NK-92 (cell line): Measurements from ENCODE around the gene KLF18.
"Not testable (repeated sequence)": the region's sequence is repeated elsewhere in the genome, so short reads cannot be mapped to it uniquely, and the experiment has no call there.

Experiments used
- DNase-seq: peaks from one replicate; lab custom pipeline; 2025; ENCODE audit not compliant: unreplicated experiment; lab: John Stamatoyannopoulos, UW

KLF18 gene

DNA sequence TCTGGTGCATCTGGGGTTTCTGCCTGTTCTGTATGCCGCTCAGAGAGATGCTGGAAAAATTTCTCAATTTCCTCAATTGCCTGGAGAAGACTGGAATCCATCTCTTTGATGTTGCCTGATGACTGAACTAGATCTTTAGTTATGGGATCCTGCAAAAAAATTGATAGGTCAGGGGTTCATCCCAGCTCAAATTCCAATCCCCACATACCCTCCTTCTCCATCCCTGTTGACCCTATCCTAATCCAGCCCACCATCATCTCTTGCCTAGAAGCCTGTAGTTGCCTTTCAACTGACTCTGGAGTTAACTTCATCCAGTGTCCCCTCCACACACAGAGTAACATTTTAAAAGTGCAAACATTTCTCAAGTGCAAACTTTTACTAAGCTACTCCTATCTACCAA lies at the start of gene KLF18:
Gene KLF18 (minus strand): TSS at position 101 of the 400 bp plus-strand sequence. CDS start 0 bp downstream, at position 101.
- DNase-seq = no peak

DNA sequence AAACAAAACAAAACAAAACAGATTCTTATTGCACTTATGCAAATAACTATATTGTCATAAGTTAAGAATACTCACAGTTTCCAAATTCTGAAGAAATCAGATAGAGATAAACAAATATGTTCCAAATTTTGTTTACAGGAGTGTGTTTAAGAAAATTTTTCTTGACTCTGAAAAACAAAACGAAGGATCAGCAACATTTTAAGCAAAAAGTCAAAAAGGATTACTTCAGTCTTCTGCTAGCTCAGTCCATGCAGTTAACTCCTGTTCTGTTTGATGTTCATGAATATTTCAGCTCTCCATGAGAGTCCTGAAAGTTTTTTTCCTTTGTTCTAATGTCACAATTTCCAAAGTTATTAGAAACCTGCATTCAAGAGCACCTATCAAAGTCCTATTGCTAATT lies 33.2 kb upstream of the KLF18 start:
- no peak for DNase-seq

DNA sequence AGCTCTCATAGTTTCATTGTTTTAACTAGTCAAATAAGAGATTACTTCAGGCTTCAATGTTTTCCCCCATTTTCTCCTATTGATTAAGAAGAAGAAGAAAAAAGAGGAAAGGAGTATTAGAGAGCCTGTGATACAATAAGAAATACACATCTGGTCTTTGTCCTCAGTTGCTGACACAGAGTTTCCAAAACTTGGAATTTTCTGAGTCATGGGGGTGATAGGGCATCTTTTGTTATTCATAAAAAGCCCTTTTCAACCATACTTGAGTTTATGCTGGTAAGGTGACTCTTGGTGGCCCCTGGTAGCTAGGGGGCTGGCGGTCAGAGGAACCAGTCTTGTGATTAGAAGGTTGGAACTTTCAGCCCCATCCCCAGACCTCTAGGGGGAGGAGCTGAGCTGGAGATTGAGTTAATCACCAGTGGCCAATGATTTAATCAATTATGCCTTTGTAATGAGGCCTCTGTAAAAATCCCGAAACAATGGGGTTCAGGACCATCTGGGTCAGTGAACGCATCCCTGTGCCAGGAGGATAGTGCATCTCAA lies 28.9 kb upstream of the KLF18 start:
- no peak for DNase-seq

DNA sequence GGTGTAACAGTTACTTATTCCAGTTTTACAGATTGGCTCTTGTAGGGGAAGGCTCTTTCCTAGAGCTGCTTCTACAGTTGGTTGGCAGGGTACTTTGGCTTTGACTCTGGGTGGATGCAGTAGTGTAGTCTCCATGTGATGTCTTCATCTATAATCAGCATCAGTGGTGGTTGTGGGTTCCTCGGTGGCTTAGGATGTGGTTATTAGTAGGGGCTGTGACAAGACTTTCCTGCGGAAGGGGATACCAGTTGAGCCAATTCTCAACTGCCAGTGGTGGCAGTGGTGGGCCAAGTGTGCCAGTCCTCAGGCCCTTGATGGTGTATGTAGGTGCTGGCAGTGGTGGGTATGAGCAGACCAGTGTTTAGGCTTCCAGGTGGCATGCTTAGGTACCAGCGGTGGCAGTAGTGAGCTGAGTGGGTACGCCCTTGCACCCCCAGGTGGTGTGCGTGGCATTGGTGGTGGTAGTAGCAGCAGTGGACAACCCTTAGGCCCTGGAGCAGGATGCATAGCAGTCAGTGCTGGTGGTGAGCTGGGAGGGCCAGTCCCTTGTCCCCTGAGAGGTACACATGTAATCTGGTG lies 27.2 kb upstream of the KLF18 start:
- DNase-seq = no peak

DNA sequence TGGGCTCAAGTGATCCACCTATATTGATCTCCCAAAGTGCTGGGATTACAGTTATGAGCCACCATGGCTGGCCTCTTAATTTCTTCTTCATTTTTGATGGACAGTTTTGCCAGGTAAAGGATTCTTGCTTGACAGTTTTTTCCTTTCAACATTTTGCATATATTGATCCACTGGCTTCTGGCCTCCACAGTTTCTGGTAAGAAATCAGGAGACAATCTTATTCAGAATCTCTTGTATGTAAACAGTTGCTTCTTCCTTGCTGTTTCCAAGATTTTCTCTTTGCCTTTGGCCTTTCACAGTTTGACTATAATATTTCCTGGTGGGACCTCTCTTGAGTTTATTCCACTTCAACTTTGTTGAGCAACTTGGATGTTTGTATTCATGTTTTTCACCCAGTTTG lies 20.1 kb upstream of the KLF18 start:
- no peak for DNase-seq

DNA sequence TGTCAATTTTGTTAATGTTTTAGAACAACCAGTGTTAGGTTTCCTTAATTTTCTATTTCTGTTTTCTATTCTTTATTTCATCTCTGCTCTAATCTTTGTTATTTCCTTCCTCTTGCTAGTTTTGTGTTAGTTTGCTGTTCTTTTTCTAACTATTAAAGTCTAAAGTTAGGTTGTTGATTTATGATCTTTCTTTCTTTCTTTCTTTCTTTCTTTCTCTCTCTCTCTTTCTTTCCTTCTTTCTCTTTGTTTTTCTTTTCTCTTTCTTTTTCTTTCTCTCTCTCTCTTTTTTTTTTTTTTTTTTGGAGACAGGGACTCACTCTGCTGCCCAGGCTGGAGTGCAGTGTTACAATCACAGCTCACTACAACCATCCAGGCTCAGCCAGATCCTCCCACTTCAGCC lies 17.4 kb upstream of the KLF18 start:
- DNase-seq = no peak

DNA sequence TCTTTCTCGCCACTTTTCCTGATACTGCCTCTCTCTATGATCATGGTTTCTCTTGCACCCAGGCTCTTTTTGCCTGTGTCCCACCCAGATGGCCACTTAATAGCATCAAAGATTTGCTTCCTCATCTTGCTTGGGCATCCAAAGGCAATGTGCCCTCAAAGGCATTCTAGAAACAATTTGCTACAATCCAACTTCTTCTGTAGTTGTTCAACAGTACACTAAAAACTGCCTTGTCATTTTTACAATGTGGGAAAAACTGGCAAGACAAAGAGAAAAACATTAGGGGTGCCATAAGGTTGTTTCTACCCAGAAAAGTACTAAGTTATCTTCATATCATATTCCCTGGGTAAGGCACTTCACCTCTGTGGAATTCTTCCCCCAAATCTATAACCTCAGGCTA lies 16.5 kb upstream of the KLF18 start:
- DNase-seq = no peak

DNA sequence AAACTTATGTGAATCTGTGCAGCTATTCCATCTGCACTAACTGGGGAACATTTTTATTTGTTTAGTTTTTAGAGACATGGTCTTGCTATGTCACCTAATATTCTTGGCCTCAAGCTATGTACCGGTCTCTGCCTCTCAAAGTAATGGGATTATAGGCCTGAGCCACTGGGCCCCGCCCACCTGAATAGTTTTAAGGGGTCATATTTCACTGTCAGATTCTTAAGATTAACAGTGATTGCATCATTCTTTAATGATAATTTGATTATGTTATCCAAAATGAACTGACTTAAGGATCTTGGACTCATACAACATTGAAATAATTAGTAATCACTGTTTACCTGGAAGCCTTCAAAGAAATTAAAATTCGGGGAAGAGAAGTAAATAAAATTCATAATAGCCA lies 12.6 kb upstream of the KLF18 start:
- no peak for DNase-seq

DNA sequence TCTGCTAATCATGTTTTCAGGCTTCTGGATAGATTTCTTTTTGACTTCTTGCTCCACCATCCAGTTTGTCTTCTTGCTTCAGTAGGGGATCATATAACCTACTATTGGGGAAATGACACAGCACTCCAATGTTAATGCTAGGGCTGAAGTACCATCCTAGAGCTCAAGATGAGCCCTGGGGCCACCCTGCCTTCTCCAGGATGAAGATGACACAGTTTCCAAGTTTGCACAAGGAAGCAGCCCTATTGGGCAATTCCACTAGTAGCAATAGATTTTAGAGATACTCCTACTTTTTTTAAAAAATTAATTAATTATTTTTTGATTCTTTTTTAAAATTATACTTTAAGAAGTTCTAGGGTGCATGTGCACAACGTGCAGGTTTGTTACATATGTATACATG lies 11.3 kb upstream of the KLF18 start:
- no peak for DNase-seq

DNA sequence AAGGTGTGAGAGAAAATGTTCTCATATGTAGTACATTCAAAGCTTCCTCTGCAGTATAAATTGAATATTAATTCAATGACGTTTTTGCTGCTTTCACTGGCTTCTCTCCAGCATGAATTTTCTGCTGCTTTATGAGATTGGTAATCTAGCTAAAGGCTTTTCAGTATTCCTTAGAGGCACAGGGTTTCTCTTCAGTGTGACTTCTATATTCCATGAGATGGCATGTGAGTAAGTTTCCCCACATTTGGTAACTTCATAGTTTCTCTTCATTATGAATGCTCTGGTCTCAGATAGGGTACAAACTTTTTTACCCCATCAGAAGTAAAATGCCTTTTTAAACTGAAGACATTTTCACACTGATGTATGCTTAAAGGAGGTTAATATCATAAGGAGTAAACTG lies 10.4 kb upstream of the KLF18 start:
- no peak for DNase-seq

DNA sequence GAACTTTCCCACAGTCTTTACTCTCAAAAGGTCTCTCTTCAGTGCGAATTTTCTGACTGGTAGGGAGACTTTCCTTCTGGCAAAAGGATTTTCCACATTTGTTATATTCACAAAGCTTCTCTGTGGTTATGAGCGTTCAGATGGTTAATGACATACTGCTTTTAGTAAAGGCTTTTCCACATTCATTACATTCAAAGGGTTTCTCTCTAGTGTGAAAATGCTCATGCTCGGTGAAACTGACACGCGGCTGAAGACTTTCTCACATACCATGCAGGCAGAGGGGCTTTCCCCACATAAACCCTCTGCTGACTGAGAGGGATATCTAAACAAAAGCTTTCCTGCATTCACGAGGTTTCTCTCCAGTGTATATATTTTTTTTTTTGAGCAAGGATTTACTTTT lies 9.9 kb upstream of the KLF18 start:
- DNase-seq = no peak

DNA sequence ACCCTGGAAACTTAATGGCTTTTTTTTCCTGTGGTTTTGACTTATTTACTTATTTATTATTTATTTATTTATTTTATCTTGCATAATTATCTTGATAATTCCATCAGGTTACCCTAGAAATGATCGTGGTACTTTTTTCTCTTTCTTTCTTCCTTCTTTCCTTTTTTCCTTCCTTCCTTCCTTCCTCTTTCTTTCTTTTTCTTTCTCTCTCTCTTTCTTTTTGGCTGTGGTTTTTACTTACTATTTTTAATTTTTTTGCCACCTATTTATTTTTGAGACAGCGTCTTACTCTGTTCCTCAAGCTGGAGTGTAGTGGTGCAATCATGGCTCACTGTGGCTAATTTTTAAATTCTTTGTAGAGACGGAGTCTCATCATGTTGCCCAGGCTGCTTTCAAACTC lies 6.2 kb upstream of the KLF18 start:
- DNase-seq = no peak

DNA sequence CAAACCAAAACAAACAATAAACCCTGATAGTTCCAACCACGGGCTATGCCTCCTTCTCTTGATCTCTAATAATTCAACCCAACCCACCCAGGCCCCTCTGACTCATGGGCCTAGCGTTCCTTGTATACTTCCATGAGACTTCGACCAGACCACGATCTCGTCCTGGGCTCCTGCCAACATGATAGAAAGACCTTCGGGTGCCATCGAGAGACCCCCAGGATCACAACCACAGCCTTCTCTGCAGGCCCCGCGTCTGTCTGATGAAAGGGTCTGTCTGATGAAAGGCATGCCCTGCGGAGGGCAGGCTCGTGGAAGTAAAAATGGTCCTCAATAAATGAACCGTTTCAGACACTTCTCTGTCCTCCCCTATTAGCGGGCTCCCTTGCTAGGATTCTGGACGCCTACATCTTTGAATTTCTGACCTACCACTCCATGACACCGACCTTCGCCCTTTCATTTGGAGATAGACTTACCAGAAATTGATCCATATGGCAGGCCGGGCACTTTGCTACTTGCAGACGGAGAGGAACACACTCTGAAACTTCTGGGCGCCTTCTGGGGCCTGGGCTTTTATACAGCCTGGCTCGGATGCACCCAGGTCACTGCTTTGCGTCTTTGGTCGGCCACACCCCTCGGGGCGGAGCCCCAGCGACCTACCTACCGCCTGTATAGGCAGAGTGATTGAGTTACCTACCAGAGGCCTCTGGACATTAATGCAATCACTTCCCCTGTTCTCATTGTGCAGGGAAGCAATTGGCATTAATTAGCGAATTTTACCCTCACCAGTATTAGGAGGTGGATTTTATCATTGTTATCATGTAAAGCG lies 5.3 kb upstream of the KLF18 start:
- no peak for DNase-seq

DNA sequence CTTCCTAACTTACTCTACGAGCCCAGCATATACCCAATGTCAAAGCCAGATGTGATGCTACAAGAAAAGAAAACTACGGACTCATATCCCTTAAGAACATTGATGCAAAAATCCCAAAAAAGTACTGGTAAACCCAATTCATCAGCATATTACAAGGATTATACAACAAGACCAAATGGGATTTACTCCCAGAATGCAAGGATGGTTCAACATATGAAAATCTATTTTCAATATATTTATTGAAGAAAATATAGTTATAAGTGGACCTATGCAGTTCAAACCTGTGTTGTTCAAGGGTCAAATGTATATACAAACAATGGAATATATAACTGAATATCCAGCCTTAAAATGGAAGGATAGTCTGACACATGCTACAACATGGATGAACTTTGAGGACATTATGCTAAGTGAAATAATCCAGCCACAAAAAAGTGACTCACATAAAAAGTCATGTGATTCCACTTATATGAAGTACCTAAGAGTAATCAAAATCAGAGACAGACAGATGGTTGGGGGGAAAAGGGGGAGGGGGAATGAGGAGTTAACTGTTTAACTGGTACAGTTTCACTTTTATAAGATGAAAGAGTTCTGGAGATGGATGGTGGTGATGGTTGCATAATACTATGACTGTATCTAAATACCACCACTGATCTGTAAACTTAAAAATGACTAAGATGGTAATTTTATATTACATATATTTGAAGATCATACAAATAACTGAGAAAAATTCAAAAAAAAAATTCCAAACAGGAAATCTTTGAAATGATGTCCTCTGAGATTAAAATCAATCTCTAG lies 3.7 kb upstream of the KLF18 start:
- no peak for DNase-seq

DNA sequence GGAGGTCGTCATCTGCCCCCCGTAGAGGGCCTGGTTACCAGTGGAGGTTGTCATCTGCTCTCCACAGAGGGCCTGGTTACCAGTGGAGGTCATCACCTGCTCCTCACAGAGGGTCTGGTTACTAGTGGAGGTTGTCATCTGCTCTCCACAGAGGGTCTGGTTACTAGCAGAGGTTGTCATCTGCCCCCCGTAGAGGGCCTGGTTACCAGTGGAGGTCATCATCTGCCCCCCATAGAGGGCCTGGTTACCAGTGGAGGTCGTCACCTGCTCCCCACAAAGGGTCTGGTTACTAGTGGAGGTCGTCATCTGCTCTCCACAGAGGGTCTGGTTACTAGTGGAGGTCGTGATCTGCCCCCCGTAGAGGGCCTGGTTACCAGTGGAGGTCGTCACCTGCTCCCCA lies 1.9 kb downstream of the KLF18 start:
- DNase-seq = not testable (repeated sequence)

DNA sequence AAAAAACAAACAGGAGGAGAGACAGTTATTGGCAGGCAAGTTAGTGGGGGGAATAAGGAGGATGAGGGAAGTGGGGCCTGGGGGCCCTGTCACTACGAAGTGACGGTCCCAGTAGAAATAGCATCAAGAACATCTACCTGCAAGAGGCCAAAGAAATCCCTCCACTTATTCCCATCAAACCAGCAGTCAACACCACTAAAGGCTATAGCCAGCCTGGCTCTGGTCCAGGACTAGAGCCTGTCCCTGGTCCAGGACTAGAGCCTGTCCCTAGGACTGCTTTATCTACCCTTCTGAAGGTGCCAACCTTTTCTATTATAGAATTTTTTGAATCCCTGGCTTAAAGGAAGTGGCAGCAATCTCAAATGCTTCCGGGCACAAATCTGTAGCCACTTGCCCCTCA lies 3.2 kb downstream of the KLF18 start:
- no peak for DNase-seq

DNA sequence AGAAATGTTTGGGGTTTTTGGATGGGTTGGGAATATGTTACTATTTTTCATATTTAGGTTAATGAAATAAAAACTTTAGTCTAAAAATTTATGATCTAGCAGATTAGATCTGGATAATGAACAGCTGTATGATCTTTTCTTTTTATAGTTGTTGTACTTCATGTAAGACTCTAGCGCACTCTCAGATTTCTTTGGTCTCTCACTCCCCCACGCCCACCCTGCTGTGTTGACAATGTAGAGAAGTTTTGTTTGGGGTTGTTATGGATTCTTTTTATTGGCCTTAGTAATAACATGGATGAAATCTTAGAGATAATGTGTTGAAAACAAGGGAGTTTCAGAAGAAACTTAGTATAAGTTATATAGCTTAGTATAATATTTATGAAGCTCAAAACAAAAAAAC lies 5.5 kb downstream of the KLF18 start:
- no peak for DNase-seq

DNA sequence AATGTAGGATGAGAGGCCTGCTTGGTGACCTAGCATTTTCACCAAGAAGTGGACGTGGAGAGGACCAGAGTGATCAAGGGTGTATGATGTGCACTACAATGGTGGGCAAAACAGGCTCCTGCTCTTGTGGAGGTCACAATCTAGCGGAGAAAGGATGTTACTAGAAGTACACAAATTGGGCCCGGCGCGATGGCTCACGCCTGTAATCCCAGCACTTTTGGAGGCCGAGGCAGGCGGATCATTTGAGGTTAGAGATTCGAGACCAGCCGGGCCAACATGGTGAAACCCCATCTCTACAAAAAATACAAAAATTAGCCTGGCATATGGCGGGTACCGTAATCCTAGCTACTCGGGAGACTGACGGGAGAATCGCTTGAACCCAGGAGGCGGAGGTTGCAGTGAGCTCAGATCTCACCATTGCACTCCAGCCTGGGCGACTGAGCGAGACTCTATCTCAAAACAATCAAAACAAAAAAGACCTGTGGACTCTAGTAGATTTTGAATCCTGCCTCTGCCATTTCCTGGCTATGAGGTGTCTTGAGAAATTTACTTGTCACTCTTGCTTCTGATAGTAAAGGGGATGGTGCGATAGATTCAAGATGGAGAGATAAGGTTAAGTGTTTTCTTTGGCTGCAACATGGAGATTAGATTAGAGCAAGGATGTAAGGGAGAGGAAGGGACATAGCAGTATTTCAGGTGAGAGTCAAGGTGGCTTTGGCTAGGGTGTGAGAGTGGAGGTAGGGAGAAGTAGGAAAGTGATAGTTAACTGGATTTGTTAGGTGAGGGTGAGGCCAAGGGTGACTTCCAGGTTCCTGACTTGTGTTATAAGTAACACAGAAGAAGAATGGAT lies 7.1 kb downstream of the KLF18 start:
- no peak for DNase-seq

DNA sequence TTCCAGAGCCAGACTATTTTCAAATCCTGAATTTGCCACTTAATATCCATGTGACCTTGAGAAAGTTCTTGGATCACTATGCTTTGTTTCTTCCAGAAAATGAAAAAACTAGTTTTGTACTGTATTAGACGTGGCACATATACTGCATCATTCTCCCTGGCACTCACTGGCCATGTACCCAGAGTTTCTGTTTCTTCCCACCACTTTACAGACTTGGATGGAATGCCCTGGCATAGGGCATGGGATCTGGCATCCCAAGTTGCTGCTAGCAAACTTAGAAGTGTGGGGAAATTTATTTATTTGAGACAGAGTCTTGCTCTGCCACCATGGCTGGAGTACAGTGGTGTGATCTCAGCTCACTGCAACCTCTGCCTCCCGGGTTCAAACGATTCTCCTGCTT lies 10.0 kb downstream of the KLF18 start:
- DNase-seq = no peak

DNA sequence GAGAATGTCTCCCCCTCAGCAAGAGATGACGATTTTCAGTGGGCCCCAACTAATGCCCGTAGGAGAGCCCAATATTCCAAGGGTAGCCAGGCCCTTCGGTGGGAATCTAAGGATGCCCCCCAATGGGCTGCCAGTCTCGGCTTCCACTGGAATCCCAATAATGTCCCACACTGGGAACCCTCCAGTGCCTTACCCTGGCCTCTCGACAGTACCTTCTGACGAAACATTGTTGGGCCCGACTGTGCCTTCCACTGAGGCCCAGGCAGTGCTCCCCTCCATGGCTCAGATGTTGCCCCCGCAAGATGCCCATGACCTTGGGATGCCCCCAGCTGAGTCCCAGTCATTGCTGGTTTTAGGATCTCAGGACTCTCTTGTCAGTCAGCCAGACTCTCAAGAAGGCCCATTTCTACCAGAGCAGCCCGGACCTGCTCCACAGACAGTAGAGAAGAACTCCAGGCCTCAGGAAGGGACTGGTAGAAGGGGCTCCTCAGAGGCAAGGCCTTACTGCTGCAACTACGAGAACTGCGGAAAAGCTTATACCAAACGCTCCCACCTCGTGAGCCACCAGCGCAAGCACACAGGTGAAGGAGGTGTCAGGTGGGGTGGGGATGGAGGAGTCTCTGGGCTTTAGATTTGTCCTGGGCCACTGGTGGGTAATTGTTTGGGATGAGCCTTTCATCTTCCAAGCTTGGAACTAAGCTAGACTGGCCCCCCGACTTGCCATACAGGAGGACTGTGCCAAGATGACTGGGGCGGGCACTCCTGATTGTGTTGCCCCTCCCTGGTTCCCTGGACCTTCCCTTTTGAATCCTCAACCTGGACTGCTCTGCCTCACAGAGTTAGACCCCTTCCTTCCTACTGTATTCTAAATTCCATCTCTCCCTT lies 11.6 kb downstream of the KLF18 start:
- DNase-seq = no peak
